ENCODE results near the gene XXYLT1.
"Not testable (repeated sequence)": the region's sequence is repeated elsewhere in the genome, so short reads cannot be mapped to it uniquely, and the experiment has no call there.

DNA sequence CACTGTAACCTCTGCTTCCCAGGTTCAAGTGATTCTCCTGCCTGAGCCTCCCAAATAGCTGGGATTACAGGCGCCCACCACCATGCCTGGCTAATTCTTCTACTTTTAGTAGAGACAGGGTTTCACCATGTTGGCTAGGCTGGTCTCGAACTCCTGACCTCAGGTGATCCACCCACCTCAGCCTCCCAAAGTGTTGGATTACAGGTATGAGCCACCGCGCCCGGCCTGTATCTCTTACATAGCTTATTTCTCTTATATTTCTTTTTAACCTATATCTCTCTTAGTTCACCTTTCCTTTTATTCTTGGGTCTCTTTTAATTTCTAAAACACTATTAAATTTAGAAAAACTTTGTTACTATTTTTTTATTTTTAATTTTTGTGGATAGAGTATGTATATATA lies 42.1 kb downstream of the XXYLT1 start:
- not testable (repeated sequence) for TF ChIP-seq EZH2 (IDR thresholded peaks at IDR 0.05; ENCODE audit: borderline replicate concordance, low read depth, low read length, poor library complexity, severe bottlenecking)
- TF ChIP-seq, protein P1, sequence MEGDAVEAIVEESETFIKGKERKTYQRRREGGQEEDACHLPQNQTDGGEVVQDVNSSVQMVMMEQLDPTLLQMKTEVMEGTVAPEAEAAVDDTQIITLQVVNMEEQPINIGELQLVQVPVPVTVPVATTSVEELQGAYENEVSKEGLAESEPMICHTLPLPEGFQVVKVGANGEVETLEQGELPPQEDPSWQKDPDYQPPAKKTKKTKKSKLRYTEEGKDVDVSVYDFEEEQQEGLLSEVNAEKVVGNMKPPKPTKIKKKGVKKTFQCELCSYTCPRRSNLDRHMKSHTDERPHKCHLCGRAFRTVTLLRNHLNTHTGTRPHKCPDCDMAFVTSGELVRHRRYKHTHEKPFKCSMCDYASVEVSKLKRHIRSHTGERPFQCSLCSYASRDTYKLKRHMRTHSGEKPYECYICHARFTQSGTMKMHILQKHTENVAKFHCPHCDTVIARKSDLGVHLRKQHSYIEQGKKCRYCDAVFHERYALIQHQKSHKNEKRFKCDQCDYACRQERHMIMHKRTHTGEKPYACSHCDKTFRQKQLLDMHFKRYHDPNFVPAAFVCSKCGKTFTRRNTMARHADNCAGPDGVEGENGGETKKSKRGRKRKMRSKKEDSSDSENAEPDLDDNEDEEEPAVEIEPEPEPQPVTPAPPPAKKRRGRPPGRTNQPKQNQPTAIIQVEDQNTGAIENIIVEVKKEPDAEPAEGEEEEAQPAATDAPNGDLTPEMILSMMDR (conservative IDR thresholded peaks at IDR 0.05; ENCODE audit: low read depth, low read length) = not testable (repeated sequence)
